HEK293 (cell line): ENCODE measurements around the gene C20orf96.
"Not testable (repeated sequence)": the region's sequence is repeated elsewhere in the genome, so short reads cannot be mapped to it uniquely, and the experiment has no call there.

ENCODE experiments used
- CTCF ChIA-PET: fragments of 350-600 bp; formaldehyde crosslinking; extraction: SDS; loops from one replicate; lab custom pipeline; 2021; ENCODE audit warnings: antibody characterized with exemption; lab: Yijun Ruan, JAX
- POLR2A ChIA-PET: fragments of 300-600 bp; formaldehyde crosslinking; extraction: SDS; loops from one replicate; lab custom pipeline; 2020; ENCODE audit warnings: antibody characterized with exemption, inconsistent platforms; lab: Yijun Ruan, JAX
- H3K27ac ChIP-seq: fragments of 200-500 bp; sonication (Bioruptor generic); 2 replicates; pipeline ENCODE4 v1.5.1; 2014; ENCODE audit warnings: low read depth, low read length, control low read depth, inconsistent platforms; ENCODE audit errors: extremely low read depth
- H3K36me3 ChIP-seq, 2 experiments: fragments of 200-500 bp in 1 of 2; sonication (Bioruptor generic) in 1 of 2; 1 replicate in 1 of 2; 2 replicates in 1 of 2; pipeline ENCODE4 v1.5.1; 2014 to 2017; ENCODE audit warnings: inconsistent platforms in 2 of 2, low read length in 2 of 2; ENCODE audit not compliant: control insufficient read depth in 2 of 2, insufficient read depth in 1 of 2
- H3K4me1 ChIP-seq: fragments of 200-500 bp; sonication (Bioruptor generic); 2 replicates; pipeline ENCODE4 v1.5.1; 2014; ENCODE audit warnings: mild to moderate bottlenecking, low read length, inconsistent platforms; ENCODE audit not compliant: control insufficient read depth, insufficient read depth
- H3K4me3 ChIP-seq: 2 replicates; pipeline ENCODE4 v1.5.1; 2011; ENCODE audit warnings: low read depth, mild to moderate bottlenecking, control low read depth, low read length, moderate library complexity
- H3K9me3 ChIP-seq: fragments of 200-500 bp; sonication (Bioruptor generic); 2 replicates; pipeline ENCODE4 v1.5.1; 2014; ENCODE audit warnings: low read depth, low read length, inconsistent platforms; ENCODE audit not compliant: control insufficient read depth, insufficient read depth
- CTCF ChIP-seq: fragments of 450-650 bp; formaldehyde crosslinking; IDR thresholded peaks from 2 replicates; pipeline ENCODE4 v1.5.1; 2016; ENCODE audit warnings: missing biosample characterization, missing genetic modification characterization
- HOXD13 ChIP-seq: sonication (generic); formaldehyde crosslinking; IDR thresholded peaks from 2 replicates; pipeline ENCODE4 v1.8.0; 2022; ENCODE audit warnings: missing genetic modification reagents, borderline replicate concordance
- PBX3 ChIP-seq: sonication (generic); formaldehyde crosslinking; IDR thresholded peaks from 2 replicates; pipeline ENCODE4 v1.8.1; 2022; ENCODE audit warnings: mild to moderate bottlenecking, moderate library complexity, missing genetic modification reagents
- RBAK ChIP-seq: fragments of 450-650 bp; formaldehyde crosslinking; IDR thresholded peaks from 2 replicates; pipeline ENCODE4 v1.5.1; 2016; ENCODE audit warnings: missing biosample characterization, missing genetic modification characterization
- REST ChIP-seq: fragments of 450-650 bp; formaldehyde crosslinking; IDR thresholded peaks from 2 replicates; pipeline ENCODE4 v1.5.1; 2016; ENCODE audit warnings: missing biosample characterization, missing genetic modification characterization
- SETDB1 ChIP-seq: IDR thresholded peaks from one replicate; pipeline ENCODE4 v1.6.1; 2017; ENCODE audit warnings: mild to moderate bottlenecking, low read length, moderate library complexity, mixed read lengths; ENCODE audit not compliant: insufficient read length
- ZBTB11 ChIP-seq: fragments of 450-650 bp; formaldehyde crosslinking; conservative IDR thresholded peaks from 2 replicates; pipeline ENCODE4 v1.5.1; 2016; ENCODE audit warnings: low read depth, missing biosample characterization, missing genetic modification characterization
- ZNF19 ChIP-seq: fragments of 450-650 bp; formaldehyde crosslinking; IDR thresholded peaks from 2 replicates; pipeline ENCODE4; 2016; ENCODE audit warnings: missing biosample characterization, missing genetic modification characterization, low read depth
- ZNF221 ChIP-seq: fragments of 450-650 bp; formaldehyde crosslinking; IDR thresholded peaks from 2 replicates; pipeline ENCODE4 v1.5.1; 2017; ENCODE audit warnings: missing biosample characterization, missing genetic modification characterization, borderline replicate concordance
- ZNF37A ChIP-seq: fragments of 450-650 bp; IDR thresholded peaks from 2 replicates; pipeline ENCODE4 v1.5.1; 2018; ENCODE audit warnings: missing biosample characterization, missing genetic modification characterization
- ZNF449 ChIP-seq: fragments of 450-650 bp; formaldehyde crosslinking; IDR thresholded peaks from 2 replicates; pipeline ENCODE4 v1.5.1; 2017; ENCODE audit warnings: missing biosample characterization, mild to moderate bottlenecking, missing genetic modification characterization, moderate library complexity
- ZNF48 ChIP-seq: fragments of 450-650 bp; formaldehyde crosslinking; IDR thresholded peaks from 2 replicates; pipeline ENCODE4 v1.5.1; 2016; ENCODE audit warnings: missing biosample characterization, missing genetic modification characterization
- ZNF501 ChIP-seq: fragments of 450-650 bp; formaldehyde crosslinking; IDR thresholded peaks from 2 replicates; pipeline ENCODE4 v1.5.1; 2016; ENCODE audit warnings: missing biosample characterization, missing genetic modification characterization
- ZNF513 ChIP-seq: fragments of 450-650 bp; IDR thresholded peaks from 2 replicates; pipeline ENCODE4 v1.5.1; 2018; ENCODE audit warnings: missing biosample characterization, missing genetic modification characterization
- ZNF580 ChIP-seq: fragments of 450-650 bp; formaldehyde crosslinking; IDR thresholded peaks from 2 replicates; pipeline ENCODE4 v1.5.1; 2016; ENCODE audit warnings: missing biosample characterization, missing genetic modification characterization
- ZNF600 ChIP-seq: fragments of 450-650 bp; formaldehyde crosslinking; IDR thresholded peaks from 2 replicates; pipeline ENCODE4 v1.5.1; 2016; ENCODE audit warnings: missing biosample characterization, missing genetic modification characterization
- ZNF624 ChIP-seq: fragments of 450-650 bp; formaldehyde crosslinking; IDR thresholded peaks from 2 replicates; pipeline ENCODE4 v1.5.1; 2017; ENCODE audit warnings: missing biosample characterization, missing genetic modification characterization
- ZNF654 ChIP-seq: fragments of 450-650 bp; formaldehyde crosslinking; IDR thresholded peaks from 2 replicates; pipeline ENCODE4 v1.5.1; 2016; ENCODE audit warnings: low read depth, missing biosample characterization, missing genetic modification characterization
- ZNF670 ChIP-seq: fragments of 450-650 bp; formaldehyde crosslinking; IDR thresholded peaks from 2 replicates; pipeline ENCODE4 v1.5.1; 2016; ENCODE audit warnings: missing biosample characterization, missing genetic modification characterization, low read depth
- ZNF692 ChIP-seq: fragments of 450-650 bp; formaldehyde crosslinking; IDR thresholded peaks from 2 replicates; pipeline ENCODE4 v1.5.1; 2016; ENCODE audit warnings: missing biosample characterization, missing genetic modification characterization

The C20orf96 gene

GRCh38 chr20:257419-257818 is 33.1 kb downstream of the C20orf96 start, which contains the start of gene DEFB132:
Gene DEFB132, plus strand, starts transcription at chr20:257724. Its CDS starts 55 bp downstream, at chr20:257779.
- POLR2A ChIA-PET: no interaction called here
- no peaks in the 10 kb centered on the region for H3K36me3 ChIP-seq
- no peak within 1 kb of the TSS for H3K27ac ChIP-seq
- no peaks in the 10 kb centered on the region for H3K4me1 ChIP-seq
- H3K9me3 ChIP-seq: no peaks in the 10 kb centered on the region
- no peak within 1 kb of the TSS for H3K4me3 ChIP-seq
- TF ChIP-seq ZNF580 (tag by site-specific recombination) (no peak), PBX3 (no peak), ZNF600 (tag by site-specific recombination) (no peak), ZNF501 (tag by site-specific recombination) (no peak), ZNF48 (tag by site-specific recombination) (no peak), ZNF449 (tag by site-specific recombination) (no peak), ZNF37A (tag by site-specific recombination) (no peak), ZNF692 (tag by site-specific recombination) (no peak), CTCF (tag by site-specific recombination) (no peak), RBAK (tag by site-specific recombination) (no peak), ZNF670 (tag by site-specific recombination) (no peak), ZBTB11 (tag by site-specific recombination) (no peak), REST (tag by site-specific recombination) (no peak), ZNF654 (tag by site-specific recombination) (no peak), ZNF19 (tag by site-specific recombination) (no peak), SETDB1 (no peak), ZNF624 (tag by site-specific recombination) (no peak), HOXD13 (CRISPR knock-in tag) (no peak), ZNF513 (tag by site-specific recombination) (no peak), ZNF221 (tag by site-specific recombination) (no peak)
- TF ChIP-seq, all 188 proteins: peak for 0
- CTCF ChIA-PET: interaction anchor here (0.6 to 3.2 kb wide), 5 partner anchors 9 to 475 kb away, joined by 3 to 23 read pairs (median 4); no protein-coding TSS in a partner anchor

GRCh38 chr20:253447-253846 is 37.1 kb downstream of the C20orf96 start:
- H3K27ac ChIP-seq, H3K9me3 ChIP-seq, POLR2A ChIA-PET, H3K36me3 ChIP-seq, H3K4me3 ChIP-seq, H3K4me1 ChIP-seq: not testable (repeated sequence)
- CTCF ChIA-PET: interaction anchor here (0.6 to 1.7 kb wide), 3 partner anchors 13 to 1969 kb away, joined by 3 to 8 read pairs (median 4); no protein-coding TSS in a partner anchor
